Common myeloid progenitor, CD34-positive (primary cell): Measurements from ENCODE around the gene NKAIN2.
"Not testable (repeated sequence)": the region's sequence is repeated elsewhere in the genome, so short reads cannot be mapped to it uniquely, and the experiment has no call there.

Experiments
- CTCF ChIA-PET: fragments of 350-600 bp; sonication (Branson Sonifier 250); formaldehyde crosslinking; loops from one replicate; lab custom pipeline; 2021; ENCODE audit warnings: antibody characterized with exemption; lab: Charles Lee
- POLR2A ChIA-PET: fragments of 350-600 bp; sonication (Branson Sonifier 250); formaldehyde crosslinking; loops from one replicate; lab custom pipeline; 2021; ENCODE audit warnings: antibody characterized with exemption; lab: Charles Lee
- DNase-seq, 3 donors: peaks; one replicate each; pipeline versions ENCODE4 v3.0.0 to v3.0.0-alpha.2; 2013
- H3K27ac ChIP-seq, 2 experiments: 1 replicate in 1 of 2; 2 replicates in 1 of 2; pipeline ENCODE4 v1.7.0; 2013; ENCODE audit warnings: inconsistent platforms in 2 of 2, low read length in 2 of 2, mild to moderate bottlenecking in 2 of 2, low read depth in 1 of 2, moderate library complexity in 1 of 2; ENCODE audit not compliant: severe bottlenecking in 2 of 2, insufficient read depth in 1 of 2, poor library complexity in 1 of 2
- H3K27me3 ChIP-seq, 5 experiments: replicated peaks in 2 of 5; 1 replicate in 3 of 5; 2 replicates in 2 of 5; pipeline versions ENCODE4 v1.6.1 to v1.7.0; 2013; ENCODE audit warnings: low read length in 4 of 5, mild to moderate bottlenecking in 2 of 5, moderate library complexity in 2 of 5, inconsistent platforms in 1 of 5; ENCODE audit not compliant: insufficient read depth in 5 of 5, control insufficient read depth in 4 of 5
- H3K36me3 ChIP-seq, 4 experiments: 1 replicate in 2 of 4; 2 replicates in 2 of 4; pipeline versions ENCODE4 v1.6.1 to v1.7.0; 2013; ENCODE audit warnings: low read length in 3 of 4, control low read depth in 1 of 4, mild to moderate bottlenecking in 1 of 4; ENCODE audit not compliant: control insufficient read depth in 4 of 4, insufficient read depth in 4 of 4
- H3K4me1 ChIP-seq, 4 experiments: 1 replicate in 3 of 4; 2 replicates in 1 of 4; pipeline versions ENCODE4 v1.6.1 to v1.7.1; 2013; ENCODE audit warnings: low read length in 3 of 4, mild to moderate bottlenecking in 3 of 4, control low read depth in 1 of 4, inconsistent platforms in 1 of 4, moderate library complexity in 1 of 4; ENCODE audit not compliant: control insufficient read depth in 4 of 4, insufficient read depth in 4 of 4; ENCODE audit errors: control extremely low read depth in 1 of 4
- H3K4me3 ChIP-seq, 7 experiments: 1 replicate in 4 of 7; 2 replicates in 3 of 7; pipeline versions ENCODE4 v1.5.1 to v1.7.0; 2013; ENCODE audit warnings: mild to moderate bottlenecking in 7 of 7, low read length in 6 of 7, moderate library complexity in 6 of 7, inconsistent platforms in 2 of 7, low read depth in 2 of 7, control low read depth in 1 of 7; ENCODE audit not compliant: insufficient read depth in 4 of 7, control insufficient read depth in 1 of 7; ENCODE audit errors: extremely low read depth in 1 of 7
- H3K9me3 ChIP-seq, 5 experiments: 1 replicate in 4 of 5; 2 replicates in 1 of 5; pipeline versions ENCODE4 v1.6.1 to v1.7.1; 2013; ENCODE audit warnings: low read length in 4 of 5, mild to moderate bottlenecking in 2 of 5, inconsistent platforms in 1 of 5, low read depth in 1 of 5, moderate library complexity in 1 of 5; ENCODE audit not compliant: control insufficient read depth in 4 of 5, insufficient read depth in 2 of 5; ENCODE audit errors: control extremely low read depth in 1 of 5
- WGBS: methylation state at CpG from one replicate; pipeline ENCODE4 v1.1.5; 2013; ENCODE audit not compliant: insufficient coverage; 5-methylcytosine and 5-hydroxymethylcytosine counted together

The NKAIN2 gene

GRCh38 chr6:124719913-124720312 is 916.2 kb downstream of the NKAIN2 start:
- Histone ChIP-seq H3K36me3 (peaks cover 0 to under 1% (median 0%) of the 10 kb centered on the region in 4 experiments), H3K9me3 (peaks cover 0 to 3% (median 0%) of the 10 kb centered on the region in 5 experiments), H3K4me1 (no peaks in the 10 kb centered on the region), H3K27ac (no peak overlapping the region), H3K27me3 (no peaks in the 10 kb centered on the region), H3K4me3 (no peak overlapping the region)
- ChIA-PET POLR2A (no interaction called here), CTCF (no interaction called here)
- no peak for DNase-seq

GRCh38 chr6:124721331-124721730 is 917.7 kb downstream of the NKAIN2 start:
- ChIA-PET POLR2A (no interaction called here), CTCF (no interaction called here)
- no peak for DNase-seq
- Histone ChIP-seq H3K36me3 (peaks cover 0 to 3% (median 0%) of the 10 kb centered on the region in 4 experiments), H3K27ac (no peak overlapping the region), H3K9me3 (no peaks in the 10 kb centered on the region), H3K4me1 (no peaks in the 10 kb centered on the region), H3K27me3 (no peaks in the 10 kb centered on the region), H3K4me3 (no peak overlapping the region)
- WGBS = 38% methylated on average over 1 of the region's 11 CpGs

GRCh38 chr6:124722141-124722878 is 918.6 kb downstream of the NKAIN2 start:
- H3K27me3 ChIP-seq = no peaks in the 10 kb centered on the region
- H3K9me3 ChIP-seq = no peaks in the 10 kb centered on the region
- CTCF ChIA-PET = interaction anchor here (1.3 to 1.7 kb wide), 2 partner anchors 8 to 9 kb away, joined by 4 read pairs; no protein-coding TSS in a partner anchor
- H3K36me3 ChIP-seq = peaks cover 0 to 3% (median 0%) of the 10 kb centered on the region in 4 experiments
- POLR2A ChIA-PET = no interaction called here
- DNase-seq = peak in 1 of 3 donors; percentile 2
- H3K4me1 ChIP-seq = no peaks in the 10 kb centered on the region
- H3K27ac ChIP-seq = no peak overlapping the region
- H3K4me3 ChIP-seq = no peak overlapping the region
- 72% methylated on average over 3 of the region's 3 CpGs for WGBS

- DNase-seq = no peak
- CTCF ChIA-PET = interaction anchor here (1.7 kb wide), 1 partner anchor 11 kb away, joined by 4 read pairs; no protein-coding TSS in a partner anchor
- Histone ChIP-seq H3K27me3 (no peaks in the 10 kb centered on the region), H3K4me3 (no peak overlapping the region), H3K4me1 (no peaks in the 10 kb centered on the region), H3K27ac (no peak overlapping the region), H3K36me3 (peaks cover 0 to 3% (median 0%) of the 10 kb centered on the region in 4 experiments), H3K9me3 (no peaks in the 10 kb centered on the region)
- POLR2A ChIA-PET = no interaction called here
Measured at GRCh38 chr6:124723671-124724070, 920.0 kb downstream of the NKAIN2 start.

GRCh38 chr6:124737804-124738203 is 934.1 kb downstream of the NKAIN2 start:
- H3K27ac ChIP-seq, H3K9me3 ChIP-seq, DNase-seq, H3K4me1 ChIP-seq, POLR2A ChIA-PET, H3K27me3 ChIP-seq, CTCF ChIA-PET, H3K36me3 ChIP-seq, H3K4me3 ChIP-seq: not testable (repeated sequence)
- 100% methylated on average over 1 of the region's 1 CpG for WGBS

DNA sequence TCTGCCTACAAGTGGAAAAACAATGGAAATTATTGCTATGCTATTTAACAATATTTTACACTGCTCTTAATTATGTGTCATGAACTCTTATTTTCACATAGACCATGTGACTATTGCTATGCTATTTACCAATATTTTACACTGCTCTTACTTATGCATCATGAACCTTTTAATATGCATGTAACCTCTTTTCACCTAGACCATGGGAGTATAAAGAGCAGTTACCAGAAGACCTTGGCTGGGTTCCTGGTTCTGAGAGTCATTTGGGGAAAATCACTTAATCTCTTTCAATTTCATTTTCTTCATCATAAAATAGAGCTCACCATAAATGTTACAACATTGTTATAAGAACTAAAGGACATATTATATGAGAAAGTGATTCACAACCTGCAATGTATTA is 934.8 kb downstream of the NKAIN2 start:
- ChIA-PET CTCF (no interaction called here), POLR2A (no interaction called here)

GRCh38 chr6:124741341-124741740 is 937.7 kb downstream of the NKAIN2 start:
- no peaks in the 10 kb centered on the region for H3K36me3 ChIP-seq
- H3K27me3 ChIP-seq = no peaks in the 10 kb centered on the region
- CTCF ChIA-PET = no interaction called here
- no peak overlapping the region for H3K4me3 ChIP-seq
- no peaks in the 10 kb centered on the region for H3K4me1 ChIP-seq
- H3K9me3 ChIP-seq = no peaks in the 10 kb centered on the region
- DNase-seq = no peak
- WGBS = no CpG with 5 or more reads among the region's 2 CpGs
- no peak overlapping the region for H3K27ac ChIP-seq
- POLR2A ChIA-PET = no interaction called here

More for the DNA sequence above, 934.8 kb downstream of the NKAIN2 start:
- H3K9me3 ChIP-seq = peaks cover 0 to 3% (median 0%) of the 10 kb centered on the region in 5 experiments
- no peak for DNase-seq
- no peaks in the 10 kb centered on the region for H3K27me3 ChIP-seq
- H3K36me3 ChIP-seq = no peaks in the 10 kb centered on the region
- no peak overlapping the region for H3K27ac ChIP-seq
- H3K4me3 ChIP-seq = no peak overlapping the region
- H3K4me1 ChIP-seq = no peaks in the 10 kb centered on the region
